GM19023 (cell line): ENCODE measurements around the gene PVRIG.
"Not testable (repeated sequence)": the region's sequence is repeated elsewhere in the genome, so short reads cannot be mapped to it uniquely, and the experiment has no call there.

ENCODE experiments used
- ATAC-seq: cut with Tn5 transposase; IDR thresholded peaks from one replicate; pipeline ENCODE4 v1.9.1; 2021; ENCODE audit warnings: mild to moderate bottlenecking, moderate library complexity; ENCODE audit not compliant: unreplicated experiment

The PVRIG gene

GRCh38 chr7:100270046-100270918, 50.5 kb downstream of the PVRIG start:
- not testable (repeated sequence) for ATAC-seq
